K562 (cell line): ENCODE results near the gene ARID4B. TPM values are rescaled to one million over a fixed set of nuclear protein-coding genes. Genes with fewer than 3 reads are reported as not detected.

Source experiments
- BRD4 ChIP-seq: fragments of 200-600 bp; sonication (generic); IDR thresholded peaks from 2 replicates; pipeline ENCODE4 v1.6.1; 2017; ENCODE audit warnings: inconsistent platforms
- E2F3 ChIP-seq: fragments of 250-450 bp; sonication (Bioruptor Pico); IDR thresholded peaks from 2 replicates; pipeline ENCODE4 v1.4.0; 2020; ENCODE audit warnings: mild to moderate bottlenecking
- ESRRA ChIP-seq: fragments of 450-650 bp; IDR thresholded peaks from 2 replicates; pipeline ENCODE4 v1.6.1; 2014; ENCODE audit warnings: low read depth, mild to moderate bottlenecking, moderate library complexity, borderline replicate concordance
- HNRNPUL1 ChIP-seq: fragments of 200-400 bp; formaldehyde crosslinking; IDR thresholded peaks from 2 replicates; pipeline ENCODE4 v1.6.1; 2017; ENCODE audit warnings: low read length
- MECOM ChIP-seq: fragments of 250-450 bp; sonication (Bioruptor Pico); IDR thresholded peaks from 2 replicates; pipeline ENCODE4 v1.8.0; 2022; ENCODE audit warnings: inconsistent platforms
- NCOR1 ChIP-seq: fragments of 450-650 bp; IDR thresholded peaks from 2 replicates; pipeline ENCODE4 v1.6.1; 2016; ENCODE audit warnings: mild to moderate bottlenecking, moderate library complexity
- NELFE ChIP-seq: IDR thresholded peaks from 2 replicates; pipeline ENCODE4 v1.6.1; 2011; ENCODE audit warnings: mild to moderate bottlenecking; ENCODE audit not compliant: insufficient read depth, insufficient read length
- POU5F1 ChIP-seq: fragments of 150-350 bp; IDR thresholded peaks from 2 replicates; pipeline ENCODE4 v1.6.1; 2014; ENCODE audit warnings: borderline replicate concordance, low read length, low read depth, mild to moderate bottlenecking; ENCODE audit not compliant: partially characterized antibody
- RAD21 ChIP-seq, 2 experiments: fragments of 250-450 bp in 1 of 2; fragments of 450-650 bp in 1 of 2; sonication (Bioruptor Pico) in 1 of 2; formaldehyde crosslinking in 1 of 2; IDR thresholded peaks in 1 of 2; conservative IDR thresholded peaks in 1 of 2; 2 replicates each; pipeline versions ENCODE4 v1.4.0 to v1.8.0; 2020 to 2022; ENCODE audit warnings: mild to moderate bottlenecking in 2 of 2, moderate library complexity in 1 of 2
- SMARCB1 ChIP-seq: IDR thresholded peaks from 2 replicates; pipeline ENCODE4 v1.6.1; 2011; ENCODE audit warnings: improper control_type of control experiment, low read depth; ENCODE audit not compliant: insufficient read length
- SP1 ChIP-seq: sonication (generic); formaldehyde crosslinking; IDR thresholded peaks from 2 replicates; pipeline ENCODE4 v1.8.1; 2022; ENCODE audit warnings: mild to moderate bottlenecking, missing genetic modification reagents
- ZNF165 ChIP-seq: fragments of 250-450 bp; sonication (Bioruptor Pico); IDR thresholded peaks from 2 replicates; pipeline ENCODE4 v1.4.0; 2020; ENCODE audit warnings: borderline replicate concordance
- ZNF174 ChIP-seq: fragments of 250-450 bp; sonication (Bioruptor Pico); IDR thresholded peaks from 2 replicates; pipeline ENCODE4 v1.4.0; 2020; ENCODE audit warnings: mild to moderate bottlenecking
- ZNF431 ChIP-seq: sonication (generic); formaldehyde crosslinking; IDR thresholded peaks from 2 replicates; pipeline ENCODE4 v1.8.0; 2022; ENCODE audit warnings: mild to moderate bottlenecking, missing genetic modification reagents
- ZNF668 ChIP-seq: fragments of 250-450 bp; sonication (Bioruptor Pico); IDR thresholded peaks from 2 replicates; pipeline ENCODE4 v1.8.0; 2022; ENCODE audit warnings: mild to moderate bottlenecking, inconsistent platforms
- ZNF76 ChIP-seq: fragments of 250-450 bp; sonication (Bioruptor Pico); IDR thresholded peaks from 2 replicates; pipeline ENCODE4 v1.4.0; 2020; ENCODE audit warnings: mild to moderate bottlenecking, moderate library complexity, borderline replicate concordance
- ZNF766 ChIP-seq: fragments of 200-800 bp; sonication (Bioruptor generic); conservative IDR thresholded peaks from 2 replicates; pipeline ENCODE4 v1.6.1; 2016; ENCODE audit warnings: missing genetic modification characterization, missing compliant biosample characterization
- polyA plus RNA-seq, 8 experiments: library from polyadenylated mRNA; depleted of rRNA in 4 of 8; stranded (reverse) in 5 of 8; unstranded in 3 of 8; fragments of >200 nt; fragmentation: Nextera tagmentation in 2 of 8; fragmentation: Illumina TruSeq in 1 of 8; extraction: Ambion mirVana in 2 of 8; extraction: Trizol in 1 of 8; gene quantifications; 2 replicates each; pipeline versions ENCODE4 v1.2.1 to v1.2.3, GENCODE V29; 2011 to 2014; ENCODE audit warnings: inconsistent platforms in 1 of 8, missing spikeins in 1 of 8
- total RNA-seq, 7 experiments: library from RNA; depleted of rRNA in 6 of 7; stranded (reverse); fragments of >200 nt in 6 of 7; fragmentation: Illumina TruSeq in 2 of 7; extraction: Trizol in 2 of 7; gene quantifications; 2 replicates each; pipeline versions ENCODE4 v1.2.1 to v1.2.3, GENCODE V29; 2011 to 2021; ENCODE audit warnings: low replicate concordance in 1 of 7
- TF ChIP-seq, protein P1 (sequence below): conservative IDR thresholded peaks from 2 replicates; pipeline ENCODE4 v1.6.1; 2011; ENCODE audit warnings: low read depth, mild to moderate bottlenecking, low read length; ENCODE audit not compliant: control insufficient read depth
- TF ChIP-seq, protein P2 (sequence below), 2 experiments: fragments of 450-650 bp; IDR thresholded peaks; 2 replicates each; pipeline ENCODE4 v1.6.1; 2018; ENCODE audit warnings: mild to moderate bottlenecking in 2 of 2, low read depth in 1 of 2; ENCODE audit not compliant: partially characterized antibody in 2 of 2
- TF ChIP-seq, protein P3 (sequence below): fragments of 450-650 bp; IDR thresholded peaks from 2 replicates; pipeline ENCODE4 v1.6.1; 2018; ENCODE audit warnings: mild to moderate bottlenecking, low read depth; ENCODE audit not compliant: partially characterized antibody
- TF ChIP-seq, protein P4 (sequence below): fragments of 450-650 bp; formaldehyde crosslinking; IDR thresholded peaks from 2 replicates; pipeline ENCODE4 v1.4.0; 2022; ENCODE audit warnings: mild to moderate bottlenecking, moderate library complexity

Gene ARID4B
- total and polyA plus RNA-seq, 9 of the 15 experiments (the other 6 are each of a cell fraction or from before 2014, with no cell fraction given) = 8.4 to 38.9 (median 18.5) TPM

DNA sequence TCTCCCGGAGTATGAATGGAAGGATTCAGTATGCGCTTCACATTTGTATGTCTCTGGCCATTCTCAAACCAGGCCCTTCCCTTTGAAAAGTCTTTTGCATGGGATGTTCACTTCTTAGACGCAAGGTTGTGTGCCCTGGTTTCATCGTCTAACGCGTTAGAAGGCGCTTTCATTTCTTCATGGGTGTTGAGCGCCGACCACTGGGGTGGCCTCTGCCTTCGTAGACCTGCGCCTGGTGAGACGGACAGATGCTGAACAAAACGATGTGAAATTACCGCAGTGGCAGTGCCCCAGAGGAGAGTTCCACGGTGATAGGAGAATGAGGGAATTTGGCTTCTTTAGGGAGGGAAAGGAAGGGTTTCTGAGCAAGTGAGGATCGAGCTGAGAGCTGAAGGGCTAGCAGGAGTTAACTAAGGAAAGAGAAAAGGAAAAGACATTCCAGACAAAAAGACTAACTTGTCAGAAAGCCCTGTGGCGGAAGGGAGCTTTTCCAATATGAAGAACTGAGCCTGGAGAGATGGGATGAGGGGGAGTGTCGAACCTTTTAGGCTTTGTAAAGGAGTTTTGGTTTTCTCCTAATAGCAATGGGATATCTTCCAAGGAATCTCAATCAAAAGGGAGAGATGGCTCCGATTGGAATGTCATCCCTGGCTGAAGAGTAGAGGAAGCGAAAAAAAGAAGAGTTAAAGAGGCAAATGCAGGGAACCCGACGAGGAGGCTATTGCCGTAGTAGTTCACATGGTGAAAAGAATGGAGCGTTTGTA, 1.3 kb upstream of the ARID4B start (continued):
- TF ChIP-seq, protein P1, sequence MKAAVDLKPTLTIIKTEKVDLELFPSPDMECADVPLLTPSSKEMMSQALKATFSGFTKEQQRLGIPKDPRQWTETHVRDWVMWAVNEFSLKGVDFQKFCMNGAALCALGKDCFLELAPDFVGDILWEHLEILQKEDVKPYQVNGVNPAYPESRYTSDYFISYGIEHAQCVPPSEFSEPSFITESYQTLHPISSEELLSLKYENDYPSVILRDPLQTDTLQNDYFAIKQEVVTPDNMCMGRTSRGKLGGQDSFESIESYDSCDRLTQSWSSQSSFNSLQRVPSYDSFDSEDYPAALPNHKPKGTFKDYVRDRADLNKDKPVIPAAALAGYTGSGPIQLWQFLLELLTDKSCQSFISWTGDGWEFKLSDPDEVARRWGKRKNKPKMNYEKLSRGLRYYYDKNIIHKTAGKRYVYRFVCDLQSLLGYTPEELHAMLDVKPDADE = no peak; the same call in 1 of the 2 replicates
- no peak for TF ChIP-seq NCOR1
- no peak for TF ChIP-seq ZNF76 (CRISPR knock-in tag)
- no peak for TF ChIP-seq POU5F1
- TF ChIP-seq ZNF668 = no peak
- TF ChIP-seq ZNF766 (CRISPR knock-in tag) = no peak
- TF ChIP-seq E2F3 (CRISPR knock-in tag) = no peak
- TF ChIP-seq, protein P2, sequence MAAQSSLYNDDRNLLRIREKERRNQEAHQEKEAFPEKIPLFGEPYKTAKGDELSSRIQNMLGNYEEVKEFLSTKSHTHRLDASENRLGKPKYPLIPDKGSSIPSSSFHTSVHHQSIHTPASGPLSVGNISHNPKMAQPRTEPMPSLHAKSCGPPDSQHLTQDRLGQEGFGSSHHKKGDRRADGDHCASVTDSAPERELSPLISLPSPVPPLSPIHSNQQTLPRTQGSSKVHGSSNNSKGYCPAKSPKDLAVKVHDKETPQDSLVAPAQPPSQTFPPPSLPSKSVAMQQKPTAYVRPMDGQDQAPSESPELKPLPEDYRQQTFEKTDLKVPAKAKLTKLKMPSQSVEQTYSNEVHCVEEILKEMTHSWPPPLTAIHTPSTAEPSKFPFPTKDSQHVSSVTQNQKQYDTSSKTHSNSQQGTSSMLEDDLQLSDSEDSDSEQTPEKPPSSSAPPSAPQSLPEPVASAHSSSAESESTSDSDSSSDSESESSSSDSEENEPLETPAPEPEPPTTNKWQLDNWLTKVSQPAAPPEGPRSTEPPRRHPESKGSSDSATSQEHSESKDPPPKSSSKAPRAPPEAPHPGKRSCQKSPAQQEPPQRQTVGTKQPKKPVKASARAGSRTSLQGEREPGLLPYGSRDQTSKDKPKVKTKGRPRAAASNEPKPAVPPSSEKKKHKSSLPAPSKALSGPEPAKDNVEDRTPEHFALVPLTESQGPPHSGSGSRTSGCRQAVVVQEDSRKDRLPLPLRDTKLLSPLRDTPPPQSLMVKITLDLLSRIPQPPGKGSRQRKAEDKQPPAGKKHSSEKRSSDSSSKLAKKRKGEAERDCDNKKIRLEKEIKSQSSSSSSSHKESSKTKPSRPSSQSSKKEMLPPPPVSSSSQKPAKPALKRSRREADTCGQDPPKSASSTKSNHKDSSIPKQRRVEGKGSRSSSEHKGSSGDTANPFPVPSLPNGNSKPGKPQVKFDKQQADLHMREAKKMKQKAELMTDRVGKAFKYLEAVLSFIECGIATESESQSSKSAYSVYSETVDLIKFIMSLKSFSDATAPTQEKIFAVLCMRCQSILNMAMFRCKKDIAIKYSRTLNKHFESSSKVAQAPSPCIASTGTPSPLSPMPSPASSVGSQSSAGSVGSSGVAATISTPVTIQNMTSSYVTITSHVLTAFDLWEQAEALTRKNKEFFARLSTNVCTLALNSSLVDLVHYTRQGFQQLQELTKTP (IDR thresholded peaks at IDR 0.05; ENCODE audit: low read depth in 1 of 2, partially characterized antibody in 2 of 2) = no peak
- TF ChIP-seq BRD4 = no peak
- TF ChIP-seq ZNF431 (CRISPR knock-in tag) = no peak
- TF ChIP-seq SMARCB1 = no peak
- no peak for TF ChIP-seq SP1 (CRISPR knock-in tag)
- TF ChIP-seq ZNF165 (CRISPR knock-in tag) = no peak
- TF ChIP-seq RAD21 (CRISPR knock-in tag; conservative IDR thresholded peaks at IDR 0.05 in 1 of 2, IDR thresholded peaks at IDR 0.05 in 1 of 2) = peak; percentile 9 to 48; a peak in 2 of 4 replicates
- no peak for TF ChIP-seq MECOM (CRISPR knock-in tag)
- TF ChIP-seq, protein P3, sequence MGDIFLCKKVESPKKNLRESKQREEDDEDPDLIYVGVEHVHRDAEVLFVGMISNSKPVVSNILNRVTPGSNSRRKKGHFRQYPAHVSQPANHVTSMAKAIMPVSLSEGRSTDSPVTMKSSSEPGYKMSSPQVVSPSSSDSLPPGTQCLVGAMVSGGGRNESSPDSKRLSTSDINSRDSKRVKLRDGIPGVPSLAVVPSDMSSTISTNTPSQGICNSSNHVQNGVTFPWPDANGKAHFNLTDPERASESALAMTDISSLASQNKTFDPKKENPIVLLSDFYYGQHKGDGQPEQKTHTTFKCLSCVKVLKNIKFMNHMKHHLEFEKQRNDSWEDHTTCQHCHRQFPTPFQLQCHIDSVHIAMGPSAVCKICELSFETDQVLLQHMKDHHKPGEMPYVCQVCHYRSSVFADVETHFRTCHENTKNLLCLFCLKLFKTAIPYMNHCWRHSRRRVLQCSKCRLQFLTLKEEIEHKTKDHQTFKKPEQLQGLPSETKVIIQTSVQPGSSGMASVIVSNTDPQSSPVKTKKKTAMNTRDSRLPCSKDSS = no peak
- no peak for TF ChIP-seq NELFE
- TF ChIP-seq ZNF174 (CRISPR knock-in tag) = no peak
- TF ChIP-seq, protein P4, sequence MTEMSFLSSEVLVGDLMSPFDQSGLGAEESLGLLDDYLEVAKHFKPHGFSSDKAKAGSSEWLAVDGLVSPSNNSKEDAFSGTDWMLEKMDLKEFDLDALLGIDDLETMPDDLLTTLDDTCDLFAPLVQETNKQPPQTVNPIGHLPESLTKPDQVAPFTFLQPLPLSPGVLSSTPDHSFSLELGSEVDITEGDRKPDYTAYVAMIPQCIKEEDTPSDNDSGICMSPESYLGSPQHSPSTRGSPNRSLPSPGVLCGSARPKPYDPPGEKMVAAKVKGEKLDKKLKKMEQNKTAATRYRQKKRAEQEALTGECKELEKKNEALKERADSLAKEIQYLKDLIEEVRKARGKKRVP (CRISPR knock-in tag) = no peak
- TF ChIP-seq ESRRA = no peak
- TF ChIP-seq HNRNPUL1 = no peak
